ENCODE measurements around the gene BMPR1B.

BMPR1B gene

GRCh38 chr4:95186666-95187065, 428.9 kb downstream of the BMPR1B start:
- DNase-seq: peak; percentile 20 to 47
- no peak overlapping the region for H3K18ac ChIP-seq (ENCODE audit: low read length)
- peaks cover 4% of the 10 kb centered on the region for H3K79me1 ChIP-seq (ENCODE audit: low read length)
- no peak overlapping the region for H2BK120ac ChIP-seq (ENCODE audit: insufficient read depth, low read length, poor library complexity)
- no peak overlapping the region for H3K27ac ChIP-seq (ENCODE audit: low read depth, low read length)
- no peaks in the 10 kb centered on the region for H3K27me3 ChIP-seq (ENCODE audit: insufficient read depth, low read length)
- H3K36me3 ChIP-seq (ENCODE audit: control insufficient read depth in 1 of 2, insufficient read depth in 2 of 2, low read length in 2 of 2): peaks cover 10 to 22% of the 10 kb centered on the region in 2 experiments
- peaks cover 3 to 6% of the 10 kb centered on the region in 2 experiments for H3K4me1 ChIP-seq (ENCODE audit: control insufficient read depth in 1 of 2, insufficient read depth in 2 of 2, low read length in 2 of 2)
- H3K23ac ChIP-seq (ENCODE audit: low read length): no peak overlapping the region
- no peak overlapping the region for H2BK12ac ChIP-seq (ENCODE audit: low read length)
- H2AK5ac ChIP-seq (ENCODE audit: low read length): no peak overlapping the region
- H4K8ac ChIP-seq (ENCODE audit: low read depth, low read length): no peak overlapping the region
- no peak overlapping the region for H2BK5ac ChIP-seq (ENCODE audit: low read depth, low read length, poor library complexity)
- H3K4me3 ChIP-seq (ENCODE audit: low read depth, low read length): no peak overlapping the region
- no peak overlapping the region for H2AFZ ChIP-seq (ENCODE audit: insufficient read depth, low read length, poor library complexity)
- H4K12ac ChIP-seq (ENCODE audit: low read depth, low read length): no peak overlapping the region
- H3K9ac ChIP-seq (ENCODE audit: low read length): no peak overlapping the region
- WGBS (ENCODE audit: extremely low coverage, insufficient coverage, insufficient read length): no CpG with 5 or more reads among the region's 8 CpGs
- H3K79me2 ChIP-seq (ENCODE audit: control insufficient read depth, insufficient read depth, low read length, poor library complexity): no peaks in the 10 kb centered on the region
- no peak overlapping the region for H3K14ac ChIP-seq (ENCODE audit: low read length)
- H3K4ac ChIP-seq (ENCODE audit: low read depth, low read length): no peak overlapping the region
- H4K91ac ChIP-seq (ENCODE audit: low read depth, low read length): no peak overlapping the region
- H3K9me3 ChIP-seq (ENCODE audit: insufficient read depth, low read depth, low read length): no peaks in the 10 kb centered on the region
- H3K4me2 ChIP-seq (ENCODE audit: low read length): no peak overlapping the region

- Histone ChIP-seq H3K9ac (ENCODE audit: low read length) (no peak overlapping the region), H3K23ac (ENCODE audit: low read length) (no peak overlapping the region), H4K8ac (ENCODE audit: low read depth, low read length) (no peak overlapping the region), H2AK5ac (ENCODE audit: low read length) (no peak overlapping the region), H3K18ac (ENCODE audit: low read length) (no peak overlapping the region), H3K27me3 (ENCODE audit: insufficient read depth, low read length) (no peaks in the 10 kb centered on the region), H4K91ac (ENCODE audit: low read depth, low read length) (peak overlapping the region; percentile 48), H3K4me1 (ENCODE audit: control insufficient read depth in 1 of 2, insufficient read depth in 2 of 2, low read length in 2 of 2) (peaks cover 6 to 7% of the 10 kb centered on the region in 2 experiments), H2BK120ac (ENCODE audit: insufficient read depth, low read length, poor library complexity) (no peak overlapping the region), H3K9me3 (ENCODE audit: insufficient read depth, low read depth, low read length) (no peaks in the 10 kb centered on the region), H2BK12ac (ENCODE audit: low read length) (no peak overlapping the region), H4K12ac (ENCODE audit: low read depth, low read length) (no peak overlapping the region), H3K27ac (ENCODE audit: low read depth, low read length) (no peak overlapping the region), H3K36me3 (ENCODE audit: control insufficient read depth in 1 of 2, insufficient read depth in 2 of 2, low read length in 2 of 2) (peaks cover 9 to 18% of the 10 kb centered on the region in 2 experiments), H3K4ac (ENCODE audit: low read depth, low read length) (no peak overlapping the region), H3K4me3 (ENCODE audit: low read depth, low read length) (no peak overlapping the region), H3K79me2 (ENCODE audit: control insufficient read depth, insufficient read depth, low read length, poor library complexity) (no peaks in the 10 kb centered on the region), H3K79me1 (ENCODE audit: low read length) (peaks cover 8% of the 10 kb centered on the region), H2AFZ (ENCODE audit: insufficient read depth, low read length, poor library complexity) (no peak overlapping the region), H3K4me2 (ENCODE audit: low read length) (no peak overlapping the region), H3K14ac (ENCODE audit: low read length) (no peak overlapping the region), H2BK5ac (ENCODE audit: low read depth, low read length, poor library complexity) (no peak overlapping the region)
- no CpG with 5 or more reads among the region's 5 CpGs for WGBS (ENCODE audit: extremely low coverage, insufficient coverage, insufficient read length)
- DNase-seq: no peak
These were observed 431.1 kb downstream of the BMPR1B start for GRCh38 chr4:95188701-95189370.

DNA sequence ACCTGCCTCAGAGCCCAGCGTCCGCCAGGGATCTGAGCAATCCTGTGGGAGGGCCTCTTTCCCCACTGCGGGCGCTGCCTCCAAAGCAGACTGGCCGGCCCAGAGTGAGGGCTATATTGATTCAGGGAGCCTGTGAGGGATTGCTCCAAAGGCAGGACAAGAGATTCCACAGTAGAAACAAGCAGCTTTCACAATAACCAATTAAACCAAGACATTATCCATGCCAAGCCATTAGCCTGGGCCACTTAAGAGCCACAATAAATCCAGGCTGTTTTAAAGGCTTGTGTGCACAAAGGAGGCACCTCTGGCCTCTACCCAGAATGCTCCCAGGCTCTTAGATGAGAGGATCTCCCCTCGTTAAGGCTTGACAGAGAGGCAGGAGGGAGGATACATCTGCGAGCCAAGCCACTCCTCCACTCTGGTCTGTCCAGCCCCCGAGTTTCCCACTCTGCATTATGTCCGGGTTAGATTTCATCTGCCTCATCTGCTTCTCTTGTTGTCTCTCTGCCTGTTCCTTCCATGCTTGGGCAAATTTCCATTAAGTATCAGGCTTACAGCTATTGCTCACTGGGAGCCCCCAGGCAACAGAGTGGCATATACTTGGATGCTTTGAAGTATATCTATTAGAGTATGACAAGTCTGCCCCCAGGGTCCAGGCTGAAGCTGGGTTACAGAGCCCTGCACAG, 433.1 kb downstream of the BMPR1B start:
- Histone ChIP-seq H3K23ac (ENCODE audit: low read length) (no peak overlapping the region), H4K12ac (ENCODE audit: low read depth, low read length) (no peak overlapping the region), H2BK120ac (ENCODE audit: insufficient read depth, low read length, poor library complexity) (no peak overlapping the region), H3K18ac (ENCODE audit: low read length) (no peak overlapping the region), H3K27me3 (ENCODE audit: insufficient read depth, low read length) (no peaks in the 10 kb centered on the region), H3K79me2 (ENCODE audit: control insufficient read depth, insufficient read depth, low read length, poor library complexity) (no peaks in the 10 kb centered on the region), H3K9ac (ENCODE audit: low read length) (no peak overlapping the region), H4K8ac (ENCODE audit: low read depth, low read length) (no peak overlapping the region), H2BK5ac (ENCODE audit: low read depth, low read length, poor library complexity) (peak overlapping the region; percentile 37), H2AFZ (ENCODE audit: insufficient read depth, low read length, poor library complexity) (no peak overlapping the region), H3K79me1 (ENCODE audit: low read length) (peaks cover 8% of the 10 kb centered on the region), H3K14ac (ENCODE audit: low read length) (no peak overlapping the region), H2AK5ac (ENCODE audit: low read length) (no peak overlapping the region), H4K91ac (ENCODE audit: low read depth, low read length) (peak overlapping the region; percentile 28), H3K27ac (ENCODE audit: low read depth, low read length) (peak overlapping the region; percentile 71), H3K4me2 (ENCODE audit: low read length) (no peak overlapping the region), H2BK12ac (ENCODE audit: low read length) (peak overlapping the region; percentile 26), H3K4ac (ENCODE audit: low read depth, low read length) (no peak overlapping the region), H3K4me1 (ENCODE audit: control insufficient read depth in 1 of 2, insufficient read depth in 2 of 2, low read length in 2 of 2) (peaks cover 6 to 8% of the 10 kb centered on the region in 2 experiments), H3K36me3 (ENCODE audit: control insufficient read depth in 1 of 2, insufficient read depth in 2 of 2, low read length in 2 of 2) (peaks cover 10 to 19% of the 10 kb centered on the region in 2 experiments), H3K9me3 (ENCODE audit: insufficient read depth, low read depth, low read length) (no peaks in the 10 kb centered on the region), H3K4me3 (ENCODE audit: low read depth, low read length) (no peak overlapping the region)
- WGBS (ENCODE audit: extremely low coverage, insufficient coverage, insufficient read length): no CpG with 5 or more reads among the region's 9 CpGs
- DNase-seq: peak; percentile 50 to 63

DNA sequence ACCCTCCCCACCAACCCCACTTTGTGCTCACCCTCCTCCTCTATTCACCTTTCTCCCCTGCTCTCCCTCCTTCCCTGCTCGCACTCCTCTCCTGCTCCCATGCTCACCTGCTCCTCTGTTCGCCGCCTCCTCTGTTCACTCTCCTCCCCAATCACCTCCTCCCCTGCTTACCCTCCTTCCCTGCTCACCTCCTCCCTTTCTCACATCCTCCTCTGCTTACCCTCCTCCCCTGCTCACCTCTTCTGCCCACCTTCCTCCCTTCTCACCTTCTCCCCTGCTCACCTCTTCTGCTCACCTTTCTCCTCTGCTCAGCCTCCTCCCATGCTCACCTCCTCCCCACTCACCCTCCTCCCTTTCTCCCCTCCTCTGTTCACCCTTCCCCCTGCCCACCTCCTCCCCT, 433.8 kb downstream of the BMPR1B start:
- H2BK12ac ChIP-seq (ENCODE audit: low read length): peak overlapping the region; percentile 4
- no peaks in the 10 kb centered on the region for H3K79me2 ChIP-seq (ENCODE audit: control insufficient read depth, insufficient read depth, low read length, poor library complexity)
- peak overlapping the region; percentile 5 for H4K8ac ChIP-seq (ENCODE audit: low read depth, low read length)
- H3K79me1 ChIP-seq (ENCODE audit: low read length): peaks cover 8% of the 10 kb centered on the region
- no peak overlapping the region for H2BK120ac ChIP-seq (ENCODE audit: insufficient read depth, low read length, poor library complexity)
- peaks cover 6 to 8% of the 10 kb centered on the region in 2 experiments for H3K4me1 ChIP-seq (ENCODE audit: control insufficient read depth in 1 of 2, insufficient read depth in 2 of 2, low read length in 2 of 2)
- H4K12ac ChIP-seq (ENCODE audit: low read depth, low read length): no peak overlapping the region
- no peaks in the 10 kb centered on the region for H3K9me3 ChIP-seq (ENCODE audit: insufficient read depth, low read depth, low read length)
- peaks cover 10 to 19% of the 10 kb centered on the region in 2 experiments for H3K36me3 ChIP-seq (ENCODE audit: control insufficient read depth in 1 of 2, insufficient read depth in 2 of 2, low read length in 2 of 2)
- peak overlapping the region; percentile 37 for H2BK5ac ChIP-seq (ENCODE audit: low read depth, low read length, poor library complexity)
- no peak overlapping the region for H3K4ac ChIP-seq (ENCODE audit: low read depth, low read length)
- H3K4me3 ChIP-seq (ENCODE audit: low read depth, low read length): no peak overlapping the region
- peak overlapping the region; percentile 71 for H3K27ac ChIP-seq (ENCODE audit: low read depth, low read length)
- WGBS (ENCODE audit: extremely low coverage, insufficient coverage, insufficient read length): no CpG with 5 or more reads among the region's 3 CpGs
- no peak overlapping the region for H2AK5ac ChIP-seq (ENCODE audit: low read length)
- H3K18ac ChIP-seq (ENCODE audit: low read length): peak overlapping the region; percentile 34
- H3K9ac ChIP-seq (ENCODE audit: low read length): no peak overlapping the region
- H3K23ac ChIP-seq (ENCODE audit: low read length): no peak overlapping the region
- no peak overlapping the region for H3K14ac ChIP-seq (ENCODE audit: low read length)
- H3K4me2 ChIP-seq (ENCODE audit: low read length): no peak overlapping the region
- no peaks in the 10 kb centered on the region for H3K27me3 ChIP-seq (ENCODE audit: insufficient read depth, low read length)
- DNase-seq: no peak
- H2AFZ ChIP-seq (ENCODE audit: insufficient read depth, low read length, poor library complexity): no peak overlapping the region
- peak overlapping the region; percentile 28 for H4K91ac ChIP-seq (ENCODE audit: low read depth, low read length)

Data from trophoblast cell (in vitro differentiated cells and primary cell).